ENCODE measurements around the gene NAA25. TPM values are rescaled to one million over a fixed set of nuclear protein-coding genes. Genes with fewer than 3 reads are reported as not detected.

NAA25 gene
- total and polyA plus RNA-seq, 9 of the 15 experiments (the other 6 are each of a cell fraction or from before 2014, with no cell fraction given), result 26.6 to 59.6 (median 48.9) TPM

- TF ChIP-seq MGA (IDR thresholded peaks at IDR 0.05), result peak; percentile 51
- peak; percentile 64; the same call in 1 of the 2 replicates for TF ChIP-seq HDAC2 (IDR thresholded peaks at IDR 0.05)
- no peak for TF ChIP-seq TARDBP (IDR thresholded peaks at IDR 0.05)
- 0 out of 2 replicates have a peak, but pooled peaks have one; percentile 9 for TF ChIP-seq RNF2 (IDR thresholded peaks at IDR 0.05)
- TF ChIP-seq JUND (IDR thresholded peaks at IDR 0.05; ENCODE audit: borderline replicate concordance, low read depth, low read length), result peak; percentile 45; the same call in 1 of the 2 replicates
- TF ChIP-seq JUND (tag; IDR thresholded peaks at IDR 0.05; ENCODE audit: borderline replicate concordance, low read depth, low read length), result no peak
- TF ChIP-seq ETV6 (IDR thresholded peaks at IDR 0.05; ENCODE audit: borderline replicate concordance in 1 of 2, low read depth in 2 of 2, low read length in 1 of 2), result no peak; a peak in 1 of 4 replicates
- 0 out of 2 replicates have a peak, but pooled peaks have one; percentile 43 for TF ChIP-seq ETV6 (CRISPR knock-in tag; IDR thresholded peaks at IDR 0.05; ENCODE audit: borderline replicate concordance)
- peak; percentile 88; the same call in 1 of the 2 replicates for TF ChIP-seq PML (IDR thresholded peaks at IDR 0.05; ENCODE audit: low read length)
- no peak for TF ChIP-seq ID3 (CRISPR knock-in tag; IDR thresholded peaks at IDR 0.05)
- TF ChIP-seq ID3 (tag; IDR thresholded peaks at IDR 0.05), result peak; percentile 78; the same call in 1 of the 2 replicates
- TF ChIP-seq SAP30 (IDR thresholded peaks at IDR 0.05; ENCODE audit: borderline replicate concordance, insufficient read depth, low read depth, low read length, poor library complexity, severe bottlenecking), result peak; percentile 72
- peak; percentile 98 for TF ChIP-seq KDM5B (IDR thresholded peaks at IDR 0.05; ENCODE audit: insufficient replicate concordance, low read depth, low read length)
- TF ChIP-seq GTF2F1 (IDR thresholded peaks at IDR 0.05; ENCODE audit: low read depth, low read length), result 0 out of 2 replicates have a peak, but pooled peaks have one; percentile 50
These were observed 16.8 kb upstream of the NAA25 start, which contains the start of gene TRAFD1 (continued) for GRCh38 chr12:112125250-112125999.
